ENCODE results near the gene MYO15B.

The MYO15B gene

DNA sequence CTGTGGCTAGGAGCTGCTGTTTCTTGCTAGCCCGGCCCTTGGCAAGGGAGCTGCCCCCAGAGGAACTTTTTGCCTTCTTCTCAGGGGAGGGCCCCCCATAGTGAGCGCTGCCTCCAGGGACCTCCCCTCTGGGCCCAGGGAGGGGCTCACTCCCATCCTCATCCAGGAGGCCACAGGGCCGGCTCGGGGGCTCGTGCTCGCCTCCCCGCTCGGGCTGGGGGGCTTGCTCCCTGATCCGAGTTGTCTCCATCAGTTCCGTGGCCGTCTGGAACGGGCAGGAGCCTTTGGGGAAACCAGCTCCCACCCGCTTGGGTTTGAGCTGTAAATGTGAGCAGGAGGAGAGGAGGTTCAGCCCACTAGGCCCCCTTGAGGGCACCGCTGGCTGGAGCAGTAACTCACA, 41.6 kb downstream of the MYO15B start:
- peaks cover 39% of the 10 kb centered on the region for H3K36me3 ChIP-seq
- H3K4me1 ChIP-seq, result peaks cover 96% of the 10 kb centered on the region
- H3K27me3 ChIP-seq, result no peaks in the 10 kb centered on the region
- H3K4me3 ChIP-seq, result no peak overlapping the region
- peak overlapping the region; percentile 97 for H3K27ac ChIP-seq
- no peak for TF ChIP-seq Cebpa-rat (IDR thresholded peaks at IDR 0.05)
- peak overlapping the region; percentile 60 for H3K9ac ChIP-seq
- H4K20me1 ChIP-seq, result peaks cover 10% of the 10 kb centered on the region
- peak overlapping the region; percentile 87 for H3K4me2 ChIP-seq
- no peaks in the 10 kb centered on the region for H3K9me3 ChIP-seq

DNA sequence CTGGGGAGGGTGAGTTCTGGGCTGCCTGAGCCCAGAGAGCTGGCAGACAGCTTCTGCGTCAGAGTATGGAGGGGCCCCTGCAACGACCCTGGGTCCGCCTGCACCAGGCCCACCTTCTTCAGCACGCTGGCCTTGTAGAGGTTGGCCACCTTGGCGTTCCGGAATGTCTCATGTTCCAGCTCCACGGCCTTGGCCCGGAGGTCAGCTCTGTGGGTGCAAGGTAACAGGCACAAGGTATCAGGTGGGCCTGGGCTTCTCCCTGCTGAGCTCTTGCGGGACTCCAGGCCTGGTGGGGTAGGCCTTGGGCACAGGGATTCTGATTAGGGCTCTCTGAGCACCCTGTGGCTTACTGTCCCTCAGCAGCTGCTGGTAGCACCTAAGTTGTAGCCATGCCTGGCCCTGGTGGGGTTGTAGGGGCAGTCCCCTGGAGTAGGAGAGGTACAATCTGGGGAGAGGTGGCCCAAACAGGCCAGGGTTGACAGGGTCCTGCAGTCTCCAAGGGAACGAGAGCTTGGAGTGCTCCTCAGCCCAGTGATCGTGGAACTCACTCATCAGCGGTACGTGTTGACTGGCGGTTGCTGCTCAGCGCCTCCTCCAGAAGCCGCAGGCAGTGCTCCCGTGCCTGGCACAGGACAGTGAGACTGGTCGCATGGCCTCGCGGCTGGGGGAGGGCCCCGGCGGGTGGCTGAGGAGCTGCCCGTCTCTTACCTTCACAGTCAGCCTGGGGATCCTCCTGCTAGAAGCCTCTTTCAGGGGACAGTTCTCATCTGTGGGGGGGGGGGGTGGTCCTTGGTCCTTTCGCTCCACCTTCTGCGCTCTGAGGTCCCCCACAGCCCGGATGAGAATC, 42.7 kb downstream of the MYO15B start:
- H3K4me2 ChIP-seq, result peak overlapping the region; percentile 87; the same call in 1 of the 2 replicates
- H4K20me1 ChIP-seq, result peaks cover 21% of the 10 kb centered on the region
- peak overlapping the region; percentile 97 for H3K27ac ChIP-seq
- H3K9me3 ChIP-seq, result no peaks in the 10 kb centered on the region
- H3K36me3 ChIP-seq, result peaks cover 28% of the 10 kb centered on the region
- no peak overlapping the region for H3K9ac ChIP-seq
- peaks cover 96% of the 10 kb centered on the region for H3K4me1 ChIP-seq
- TF ChIP-seq Cebpa-rat (IDR thresholded peaks at IDR 0.05), result no peak
- no peak overlapping the region for H3K4me3 ChIP-seq
- H3K27me3 ChIP-seq, result no peaks in the 10 kb centered on the region

DNA sequence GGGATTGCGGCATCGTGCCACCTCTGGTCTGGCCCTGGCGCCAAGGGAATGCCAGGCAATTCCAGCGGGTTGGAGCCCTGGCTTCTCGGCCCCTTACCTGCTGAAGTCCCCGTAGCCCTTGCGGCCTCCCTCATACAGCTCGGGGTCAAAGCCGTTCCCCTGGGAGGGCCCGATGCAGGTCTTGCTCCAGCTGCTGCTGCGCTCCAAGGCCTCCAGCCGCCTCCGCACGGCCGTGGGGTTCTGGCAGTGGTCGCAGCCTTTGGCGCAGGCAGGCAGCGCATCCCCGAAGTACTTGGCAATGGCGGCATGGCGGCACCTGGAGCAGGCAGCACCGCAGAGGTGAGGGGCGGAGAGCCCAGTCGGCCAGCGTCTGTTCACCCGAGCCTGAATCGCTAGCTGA, 43.8 kb downstream of the MYO15B start:
- H3K4me3 ChIP-seq, result no peak overlapping the region
- H3K36me3 ChIP-seq, result peaks cover 23% of the 10 kb centered on the region
- H3K27ac ChIP-seq, result 0 out of 2 replicates have a peak overlapping the region, but pooled peaks have one; percentile 28
- peaks cover 7% of the 10 kb centered on the region; the same call in 1 of the 2 replicates for H3K27me3 ChIP-seq
- TF ChIP-seq Cebpa-rat (IDR thresholded peaks at IDR 0.05), result no peak
- H3K4me2 ChIP-seq, result no peak overlapping the region
- no peak overlapping the region for H3K9ac ChIP-seq
- H4K20me1 ChIP-seq, result peaks cover 32% of the 10 kb centered on the region
- H3K4me1 ChIP-seq, result peaks cover 96% of the 10 kb centered on the region
- no peaks in the 10 kb centered on the region for H3K9me3 ChIP-seq

DNA sequence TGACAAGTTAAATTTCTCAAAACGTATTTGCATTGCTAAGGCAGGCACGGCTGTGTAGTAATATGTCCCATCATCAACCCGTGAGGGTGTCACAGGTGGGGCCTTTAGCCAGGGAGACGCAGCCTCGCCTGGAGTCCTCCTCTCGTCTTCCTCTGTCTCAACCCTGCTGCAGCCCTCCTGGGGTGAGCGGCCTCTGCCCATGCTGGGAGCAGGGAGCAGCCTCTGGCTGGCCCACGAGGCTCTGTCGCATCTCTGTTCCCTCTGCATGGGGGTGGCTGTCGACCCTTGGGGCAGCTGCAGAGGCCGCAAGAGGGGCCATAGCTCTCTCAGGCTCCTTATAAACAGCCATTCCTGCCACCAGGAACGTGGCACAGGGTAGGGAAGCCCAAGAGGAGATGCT, 44.8 kb downstream of the MYO15B start:
- peaks cover 17% of the 10 kb centered on the region; the same call in 1 of the 2 replicates for H3K27me3 ChIP-seq
- no peaks in the 10 kb centered on the region for H3K9me3 ChIP-seq
- no peak for TF ChIP-seq Cebpa-rat (IDR thresholded peaks at IDR 0.05)
- H3K27ac ChIP-seq, result peak overlapping the region; percentile 62
- H3K4me2 ChIP-seq, result peak overlapping the region; percentile 95
- peak overlapping the region; percentile 26 for H3K9ac ChIP-seq
- peaks cover 21% of the 10 kb centered on the region for H3K36me3 ChIP-seq
- H3K4me3 ChIP-seq, result no peak overlapping the region
- peaks cover 96% of the 10 kb centered on the region for H3K4me1 ChIP-seq
- peaks cover 35% of the 10 kb centered on the region for H4K20me1 ChIP-seq

DNA sequence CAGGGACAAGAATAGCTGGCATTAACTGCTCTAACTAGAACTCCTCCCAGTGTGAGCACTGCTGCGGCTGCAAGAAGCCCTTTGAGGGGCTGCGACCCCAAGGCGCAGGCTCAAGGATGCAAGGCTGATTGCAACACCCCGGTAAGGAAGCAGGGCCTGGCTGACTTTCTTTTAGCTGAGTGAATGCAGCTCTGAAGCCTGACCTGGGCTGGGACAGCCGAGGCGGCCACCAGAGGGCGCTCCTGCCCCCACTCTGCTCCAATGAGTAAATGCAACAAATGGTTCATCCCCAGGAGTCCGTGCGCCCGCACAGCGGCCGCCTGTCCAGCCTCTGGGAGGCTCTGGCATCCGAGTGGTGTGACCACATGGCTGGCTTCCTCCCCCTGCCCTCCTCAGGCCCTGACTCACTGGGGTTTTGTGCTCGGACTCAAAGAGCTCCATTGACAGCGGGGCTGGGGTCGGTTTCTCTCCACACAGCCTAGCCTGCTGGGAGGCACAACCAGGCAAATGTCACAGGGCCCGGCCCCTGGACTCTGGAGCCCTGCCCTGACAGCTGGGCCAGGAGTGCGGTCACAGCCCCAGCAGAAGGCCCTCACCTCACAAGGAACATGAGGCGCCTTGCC, 45.4 kb downstream of the MYO15B start, which contains the start of gene SMIM5:
SMIM5 (plus strand) TSS at position 572 of the 623 bp plus-strand sequence. CDS start 6,768 bp downstream, outside the sequence.
- Histone ChIP-seq H3K27me3 (peaks cover 20% of the 10 kb centered on the region; the same call in 1 of the 2 replicates), H3K36me3 (peaks cover 23% of the 10 kb centered on the region; the same call in 1 of the 2 replicates), H3K4me2 (peak within 1 kb of the TSS; percentile 95), H4K20me1 (peaks cover 35% of the 10 kb centered on the region), H3K27ac (peak within 1 kb of the TSS; percentile 62), H3K9ac (peak within 1 kb of the TSS; percentile 30), H3K9me3 (no peaks in the 10 kb centered on the region), H3K4me3 (peak within 1 kb of the TSS; percentile 33), H3K4me1 (peaks cover 94% of the 10 kb centered on the region)
- TF ChIP-seq Cebpa-rat (IDR thresholded peaks at IDR 0.05), result peak; percentile 84

GRCh38 chr17:75633486-75634375, 46.1 kb downstream of the MYO15B start:
- Histone ChIP-seq H3K9me3 (no peaks in the 10 kb centered on the region), H3K36me3 (peaks cover 22% of the 10 kb centered on the region; the same call in 1 of the 2 replicates), H3K27ac (peak overlapping the region; percentile 62), H3K4me2 (peak overlapping the region; percentile 95), H3K4me3 (peak overlapping the region; percentile 33), H3K27me3 (peaks cover 20% of the 10 kb centered on the region; the same call in 1 of the 2 replicates), H3K9ac (peak overlapping the region; percentile 30), H3K4me1 (peaks cover 87% of the 10 kb centered on the region), H4K20me1 (peaks cover 35% of the 10 kb centered on the region)
- no peak for TF ChIP-seq Cebpa-rat (IDR thresholded peaks at IDR 0.05)

DNA sequence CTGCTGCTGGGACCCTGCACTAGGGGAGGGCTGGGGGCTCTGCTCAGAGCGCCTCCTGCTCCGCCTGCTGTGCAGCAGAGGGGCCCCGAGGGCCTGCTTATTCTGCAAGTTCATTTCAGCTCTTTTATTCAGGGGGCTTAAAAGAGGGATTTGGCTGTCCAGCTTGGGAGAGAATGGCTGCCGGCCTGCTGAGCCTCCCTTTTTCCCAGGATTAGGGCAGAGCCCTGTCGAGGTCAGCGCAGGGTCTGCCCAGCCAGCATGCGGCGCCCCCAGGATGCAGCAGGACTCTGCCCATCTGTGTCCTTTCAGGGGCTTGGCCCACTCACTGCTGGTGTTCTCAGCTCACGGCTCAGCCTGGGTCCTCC, 46.8 kb downstream of the MYO15B start:
- Histone ChIP-seq H3K4me3 (no peak overlapping the region), H3K27me3 (peaks cover 20% of the 10 kb centered on the region; the same call in 1 of the 2 replicates), H4K20me1 (peaks cover 35% of the 10 kb centered on the region), H3K36me3 (peaks cover 25% of the 10 kb centered on the region; the same call in 1 of the 2 replicates), H3K4me2 (peak overlapping the region; percentile 95), H3K27ac (0 out of 2 replicates have a peak overlapping the region, but pooled peaks have one; percentile 14), H3K4me1 (peaks cover 87% of the 10 kb centered on the region), H3K9ac (no peak overlapping the region; the same call in 1 of the 2 replicates), H3K9me3 (no peaks in the 10 kb centered on the region)
- no peak for TF ChIP-seq Cebpa-rat (IDR thresholded peaks at IDR 0.05)

- Histone ChIP-seq H4K20me1 (peaks cover 37% of the 10 kb centered on the region), H3K9ac (peak overlapping the region; percentile 38; the same call in 1 of the 2 replicates), H3K36me3 (peaks cover 25% of the 10 kb centered on the region; the same call in 1 of the 2 replicates), H3K27me3 (peaks cover 20% of the 10 kb centered on the region; the same call in 1 of the 2 replicates), H3K4me2 (peak overlapping the region; percentile 95), H3K9me3 (no peaks in the 10 kb centered on the region), H3K27ac (0 out of 2 replicates have a peak overlapping the region, but pooled peaks have one; percentile 14), H3K4me3 (no peak overlapping the region), H3K4me1 (peaks cover 87% of the 10 kb centered on the region)
- TF ChIP-seq Cebpa-rat (IDR thresholded peaks at IDR 0.05), result no peak
Measured at GRCh38 chr17:75634754-75635609, 47.4 kb downstream of the MYO15B start.
